ENCODE measurements around the gene PRKN.

Gene PRKN

GRCh38 chr6:162526960-162527359 is 200.6 kb downstream of the PRKN start:
- no peak for DNase-seq

GRCh38 chr6:162525181-162525580 is 202.4 kb downstream of the PRKN start:
- DNase-seq, result no peak

DNA sequence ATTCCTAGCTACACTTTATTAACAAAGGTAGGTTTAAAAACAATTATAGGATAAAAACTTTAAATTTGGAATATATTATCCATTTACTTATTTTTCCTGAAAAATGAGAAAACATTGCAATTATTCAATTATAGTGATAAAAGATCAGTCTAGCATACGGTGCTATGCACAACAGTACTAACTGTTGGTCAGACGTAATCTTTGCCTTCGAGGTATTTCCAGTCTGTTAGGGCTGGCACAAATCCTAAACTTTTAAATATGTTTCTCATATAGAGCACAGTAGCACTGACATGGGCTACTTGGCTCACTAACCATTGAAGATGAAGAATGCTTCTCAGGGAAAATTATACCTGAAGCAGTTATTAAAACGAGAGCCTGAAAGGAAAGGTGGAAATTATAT is 214.8 kb downstream of the PRKN start:
- no peak for DNase-seq

GRCh38 chr6:162497389-162497788 is 230.2 kb downstream of the PRKN start:
- no peak for DNase-seq

GRCh38 chr6:162493917-162494316 is 233.6 kb downstream of the PRKN start:
- DNase-seq, result no peak

- no peak for DNase-seq
Observed at GRCh38 chr6:162491637-162492036, 235.9 kb downstream of the PRKN start.

DNA sequence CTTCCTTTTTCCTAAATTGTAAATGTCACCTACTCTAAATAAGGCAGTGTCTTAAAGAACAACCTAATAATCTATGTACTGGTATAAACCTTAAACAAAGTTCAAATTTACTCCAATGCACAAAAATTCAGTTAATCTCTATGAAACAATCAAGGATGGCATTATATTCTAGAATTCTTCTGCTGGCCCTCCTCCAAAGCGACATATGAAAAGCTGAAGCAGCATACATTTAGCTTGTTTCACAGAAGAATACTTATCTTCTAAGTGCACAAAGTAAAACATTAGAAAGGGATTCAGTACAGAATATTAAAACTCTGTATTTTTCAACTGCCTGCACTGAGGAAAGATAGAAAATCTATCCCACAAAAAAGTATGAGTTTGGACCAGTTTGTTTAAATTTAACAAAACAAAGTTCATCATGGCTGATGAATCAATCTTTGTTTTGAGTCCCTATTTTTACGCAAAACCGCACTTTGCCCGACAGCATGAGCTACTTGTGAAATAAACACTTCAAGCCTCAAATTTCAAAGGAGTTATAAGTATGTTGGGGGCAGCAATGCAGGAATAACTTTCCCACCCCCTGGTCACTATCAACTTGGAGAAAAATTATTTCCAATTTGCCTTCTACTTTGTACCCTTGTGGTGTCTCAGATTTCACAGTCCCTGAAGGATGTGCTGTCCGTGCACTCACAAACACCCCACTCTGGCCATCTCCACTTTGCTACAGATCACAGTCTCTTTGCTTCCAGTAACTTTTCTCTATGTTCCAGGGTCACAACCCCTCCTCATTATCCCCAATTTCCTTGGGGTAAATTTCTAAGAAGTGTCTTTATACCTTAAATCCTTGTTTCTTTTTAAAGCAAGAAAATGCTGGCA is 238.2 kb downstream of the PRKN start:
- DNase-seq, result no peak

GRCh38 chr6:162488444-162488843 is 239.1 kb downstream of the PRKN start:
- no peak for DNase-seq

DNA sequence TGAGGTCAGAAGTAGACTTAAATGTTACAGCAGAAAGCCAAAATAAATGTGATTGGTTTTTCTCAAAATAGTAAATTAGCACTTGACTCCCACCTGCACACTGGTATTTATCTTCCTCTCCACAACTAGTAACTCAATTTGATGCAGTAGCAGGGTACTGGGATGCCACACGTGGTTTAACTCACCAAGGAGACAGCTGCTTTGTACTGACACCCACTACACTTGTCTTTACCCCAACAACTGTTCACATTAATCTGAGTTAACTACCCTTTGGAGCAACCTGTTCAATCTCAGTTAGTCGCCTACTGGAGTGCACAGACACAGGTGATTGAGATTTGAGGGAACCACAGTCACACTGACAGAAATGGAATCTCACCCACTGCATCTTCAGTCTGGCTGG is 242.1 kb downstream of the PRKN start:
- no peak for DNase-seq

- DNase-seq, result no peak
Observed at GRCh38 chr6:162481938-162482337, 245.6 kb downstream of the PRKN start.

GRCh38 chr6:162481320-162481719 is 246.2 kb downstream of the PRKN start:
- no peak for DNase-seq

DNA sequence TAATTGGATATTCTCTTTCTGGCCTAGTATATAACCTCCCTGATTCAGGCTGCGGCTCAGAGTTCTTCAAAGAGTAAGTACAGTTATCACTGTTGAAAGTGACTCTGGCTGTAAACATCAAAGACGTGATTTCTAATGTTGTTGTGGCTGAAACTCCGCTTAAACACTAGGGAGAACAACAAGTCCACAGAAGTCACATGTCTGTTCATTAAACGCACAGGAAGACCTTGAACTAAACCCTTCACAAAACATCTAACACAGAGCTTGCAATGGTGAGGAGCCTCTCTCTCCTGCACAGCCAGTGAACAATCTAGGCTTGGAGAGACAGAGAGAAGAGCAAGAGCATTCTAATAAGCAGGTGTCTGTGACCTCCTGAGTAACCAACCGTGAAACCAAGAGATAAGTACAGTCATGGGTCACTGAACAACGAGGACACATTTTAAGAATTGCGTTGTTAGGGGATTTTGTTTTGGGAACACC is 249.3 kb downstream of the PRKN start:
- no peak for DNase-seq

DNA sequence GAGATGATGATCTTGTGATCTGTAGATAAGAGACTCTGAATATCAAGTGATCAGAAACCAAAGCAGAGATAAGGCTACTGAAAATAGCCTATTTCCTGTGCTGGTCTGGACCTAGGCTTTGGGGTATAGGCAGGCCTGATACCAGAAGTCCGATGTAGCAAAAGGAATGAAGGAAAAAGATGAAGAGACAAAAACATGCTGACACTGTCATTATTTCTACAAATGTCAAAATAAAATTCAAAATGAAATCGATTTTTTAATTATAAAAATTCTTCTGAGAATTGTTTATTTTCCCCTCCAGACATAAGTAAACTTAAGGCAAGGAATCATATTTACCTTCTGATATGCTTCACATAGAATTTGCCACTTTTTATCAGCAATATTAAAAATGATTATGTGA is 252.8 kb downstream of the PRKN start:
- DNase-seq, result no peak

GRCh38 chr6:162471842-162472241 is 255.7 kb downstream of the PRKN start:
- no peak for DNase-seq

DNA sequence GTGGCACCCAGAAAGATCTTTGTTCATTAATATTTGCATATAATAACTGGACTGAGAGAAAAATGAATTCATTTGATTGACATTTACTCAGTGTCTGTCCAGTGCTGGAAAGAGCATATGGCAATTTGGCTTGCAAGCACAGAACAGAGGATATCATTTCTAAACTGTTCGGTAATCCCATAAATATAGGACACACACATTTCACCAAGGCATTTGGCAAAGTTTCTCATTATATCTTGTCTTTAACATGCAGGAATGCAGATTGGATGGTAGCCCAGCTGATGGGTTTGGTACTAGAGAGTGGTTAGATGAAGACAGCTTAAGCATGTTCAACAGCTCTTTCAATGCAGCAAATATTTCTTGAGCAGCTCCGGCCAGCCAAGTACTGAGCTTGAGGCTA is 259.2 kb downstream of the PRKN start:
- no peak for DNase-seq

- no peak for DNase-seq
Observed at GRCh38 chr6:162467679-162468078, 259.9 kb downstream of the PRKN start.

GRCh38 chr6:162463576-162463975 is 264.0 kb downstream of the PRKN start:
- no peak for DNase-seq

GRCh38 chr6:162459985-162460384 is 267.6 kb downstream of the PRKN start:
- no peak for DNase-seq

DNA sequence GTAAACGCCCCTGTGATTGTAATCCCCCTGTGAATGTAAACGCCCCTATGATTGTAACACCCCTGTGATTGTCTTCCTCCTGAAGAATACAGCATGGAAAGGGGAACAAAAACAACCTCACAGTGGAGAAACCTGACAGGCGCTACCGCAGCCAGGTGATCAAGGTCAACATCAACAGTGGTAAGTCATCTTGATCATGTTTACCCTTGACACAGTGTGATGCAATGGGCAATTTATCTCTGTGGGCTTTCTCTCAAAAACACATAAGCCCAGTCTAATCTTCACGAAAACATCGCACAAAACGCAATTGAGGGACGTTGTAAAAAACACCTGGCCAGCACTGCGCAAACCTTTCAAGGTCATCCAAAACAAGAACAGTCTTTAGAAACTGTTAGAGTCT is 277.2 kb downstream of the PRKN start:
- DNase-seq, result no peak

DNA sequence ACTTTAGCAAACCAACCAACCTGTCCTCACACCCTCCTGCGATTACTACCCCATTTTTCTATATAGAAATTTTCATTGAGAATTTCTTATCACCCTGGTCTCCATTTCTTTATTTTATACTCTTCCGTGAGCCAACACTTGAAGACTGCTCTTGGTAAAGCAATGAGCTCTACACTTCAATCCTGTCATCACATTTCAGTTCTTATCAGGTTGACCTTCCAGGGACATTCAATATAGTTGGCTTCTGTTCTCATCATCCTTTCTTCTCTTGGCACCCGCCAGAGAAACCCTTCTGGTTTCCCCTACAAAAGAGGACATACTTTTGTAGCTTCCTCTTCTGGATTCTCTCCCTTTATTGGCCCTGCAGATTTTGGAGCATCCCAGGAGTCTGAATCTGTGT is 279.3 kb downstream of the PRKN start:
- DNase-seq, result no peak

GRCh38 chr6:162443101-162443500 is 284.5 kb downstream of the PRKN start:
- no peak for DNase-seq

- no peak for DNase-seq
Observed at GRCh38 chr6:162442687-162443086, 284.9 kb downstream of the PRKN start.

DNA sequence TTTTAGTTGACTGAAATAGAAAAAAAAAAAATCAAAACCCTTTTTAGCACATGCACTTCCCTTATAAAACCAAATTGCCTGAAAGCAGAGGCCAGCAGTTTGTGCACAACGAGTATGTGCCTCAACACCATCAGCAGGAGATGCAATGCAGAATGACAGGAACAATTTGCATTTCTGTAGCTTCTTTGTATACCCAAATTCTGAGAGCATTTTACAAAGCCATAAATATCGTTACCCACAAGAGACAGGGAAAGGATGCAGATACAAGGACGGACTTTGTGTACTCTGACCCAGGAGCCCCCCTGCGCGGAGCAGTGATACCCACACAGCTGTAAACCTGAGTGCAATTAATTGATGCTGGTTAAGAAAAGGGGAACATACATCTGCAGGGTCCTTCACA is 285.6 kb downstream of the PRKN start:
- DNase-seq, result no peak

- DNase-seq, result no peak
Observed at GRCh38 chr6:162438980-162439379, 288.6 kb downstream of the PRKN start.

DNA sequence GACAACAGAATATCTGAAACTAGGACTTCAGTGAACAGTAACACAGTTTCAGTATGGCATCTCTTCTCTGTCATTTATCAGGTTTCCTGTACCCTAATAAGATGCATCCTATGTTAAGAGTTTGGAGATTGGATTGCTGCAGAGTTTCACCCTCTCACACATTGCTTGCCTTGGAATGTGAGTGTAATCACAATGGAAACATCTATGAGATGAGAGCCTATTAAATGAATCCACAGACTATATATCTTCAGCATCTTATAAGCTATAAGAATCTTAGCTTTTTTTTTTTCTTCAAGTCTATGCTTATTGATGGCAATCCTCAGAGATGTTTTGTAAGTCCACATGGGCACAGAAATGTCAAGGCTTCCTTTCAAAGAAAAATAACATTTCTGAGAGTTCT is 292.5 kb downstream of the PRKN start:
- no peak for DNase-seq
